DMS 273 treated with DMSO at 0.1 percent for 48 hours (cell line): ENCODE measurements around the gene SAA4.
"Not testable (repeated sequence)": the region's sequence is repeated elsewhere in the genome, so short reads cannot be mapped to it uniquely, and the experiment has no call there.

Source experiments
- DNase-seq: peaks from one replicate; lab custom pipeline; 2025; lab: John Stamatoyannopoulos, UW

The SAA4 gene

DNA sequence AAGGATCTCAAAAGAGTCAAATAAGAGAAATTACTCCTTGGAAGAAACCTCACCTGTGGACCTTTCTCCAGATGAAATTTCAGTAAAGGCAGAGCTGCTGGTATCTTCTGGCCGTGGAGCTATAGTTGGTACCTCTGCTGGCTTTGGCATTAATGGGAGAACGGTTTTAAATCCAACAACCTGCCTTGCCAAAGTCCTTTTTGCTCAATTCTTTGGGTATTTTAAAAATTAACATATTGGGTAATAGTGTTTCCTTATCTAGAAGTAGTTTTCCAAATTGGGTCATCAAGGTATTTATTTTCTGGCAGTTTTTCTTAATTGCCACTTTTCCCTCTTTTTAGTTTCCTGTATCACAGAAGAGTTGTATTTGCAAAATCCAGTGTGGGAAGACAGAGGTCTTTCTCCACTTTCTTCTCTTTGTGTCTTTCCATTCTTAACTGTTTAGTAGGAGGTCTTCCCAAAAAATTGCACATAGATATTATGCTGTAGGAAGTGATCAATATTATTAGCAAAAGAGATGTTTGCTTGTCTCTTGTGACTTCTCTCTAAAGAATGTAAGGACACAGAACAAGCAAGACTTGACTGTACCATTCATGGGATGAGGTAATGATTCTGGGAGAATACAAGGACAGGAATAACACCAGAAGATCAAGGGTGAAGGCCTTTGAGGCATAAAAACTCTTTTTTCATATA, at the start of gene SAA4:
Gene SAA4, minus strand, starts transcription at position 139 of the 693 bp plus-strand sequence. CDS start 876 bp downstream, outside the sequence.
- DNase-seq, result no peak

- no peak for DNase-seq
Measured at GRCh38 chr11:18285841-18286240, 49.2 kb upstream of the SAA4 start.

GRCh38 chr11:18282626-18283025, 46.0 kb upstream of the SAA4 start:
- no peak for DNase-seq

GRCh38 chr11:18280438-18281045, 43.9 kb upstream of the SAA4 start:
- DNase-seq, result no peak

DNA sequence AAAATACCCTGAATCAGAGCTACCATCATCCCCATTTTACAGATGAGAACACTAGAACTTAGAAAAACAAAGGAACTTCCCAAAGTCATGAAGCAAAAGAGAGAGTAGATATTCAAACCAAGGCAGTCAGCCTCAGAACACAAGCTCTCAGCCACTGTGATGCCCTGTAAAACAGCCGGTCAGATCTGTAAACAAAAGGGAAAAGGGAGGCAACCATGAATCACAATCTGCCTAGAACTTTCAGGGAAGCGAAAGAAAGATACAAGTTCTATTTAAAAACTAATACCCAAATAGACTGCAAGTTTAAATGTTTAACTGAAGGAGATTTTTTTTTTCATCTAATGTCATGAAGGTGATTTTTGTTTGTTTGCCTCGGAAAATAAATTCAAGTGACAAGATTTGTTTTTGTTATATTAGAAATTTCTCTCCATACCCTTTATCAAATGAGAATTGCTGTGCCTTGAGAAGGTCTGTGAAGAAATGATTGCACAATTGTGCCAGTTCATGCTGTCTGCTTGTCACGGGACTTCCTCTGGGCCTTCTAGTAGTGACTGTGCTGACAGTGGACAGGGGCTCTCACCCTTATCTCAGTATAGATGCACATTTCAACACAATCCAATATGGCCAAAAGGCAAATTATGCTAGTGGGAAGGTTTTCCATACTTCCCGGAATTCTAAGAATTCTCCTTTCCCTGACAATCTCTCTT, 41.1 kb upstream of the SAA4 start:
- DNase-seq, result no peak

DNA sequence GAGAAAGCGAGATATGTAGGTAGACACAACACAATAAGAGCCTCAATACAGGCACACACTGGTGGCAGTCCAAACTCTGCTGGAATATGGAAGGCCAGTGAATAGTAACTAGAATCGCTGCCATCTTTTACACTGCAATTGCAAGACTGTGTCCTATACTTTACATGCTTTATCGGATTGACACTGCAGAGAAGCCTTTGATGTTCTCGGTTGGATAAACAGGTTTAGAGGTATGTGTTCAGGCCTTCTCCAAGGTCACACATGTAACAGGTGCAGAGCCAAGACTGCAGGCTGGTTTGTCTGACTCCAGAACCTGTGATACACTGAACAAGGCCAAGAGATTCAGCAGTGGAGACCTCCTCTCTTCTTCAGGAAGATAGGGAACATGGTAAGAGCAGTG, 34.6 kb upstream of the SAA4 start:
- no peak for DNase-seq

GRCh38 chr11:18270102-18270501, 33.5 kb upstream of the SAA4 start:
- DNase-seq, result no peak

DNA sequence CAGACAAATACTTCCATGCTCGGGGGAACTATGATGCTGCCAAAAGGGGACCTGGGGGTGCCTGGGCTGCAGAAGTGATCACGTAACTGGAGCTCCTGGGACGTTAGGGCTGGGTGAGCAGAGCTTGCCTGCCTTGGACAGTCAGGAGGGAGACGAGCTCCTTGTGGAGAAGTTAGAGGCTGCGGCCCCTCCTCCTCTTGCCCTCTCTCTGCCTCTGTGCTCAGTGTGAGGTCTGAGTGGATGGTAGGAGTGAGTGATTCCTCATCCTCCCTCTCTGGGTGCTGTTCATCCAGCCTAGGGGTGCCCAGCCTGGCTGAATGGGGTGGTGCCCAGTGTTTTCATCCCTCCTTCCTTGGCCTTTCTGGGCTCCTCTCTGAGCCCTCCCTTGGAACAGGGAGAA, 32.6 kb upstream of the SAA4 start:
- DNase-seq, result not testable (repeated sequence)

GRCh38 chr11:18267335-18268133, 30.9 kb upstream of the SAA4 start:
- DNase-seq, result not testable (repeated sequence)

GRCh38 chr11:18265949-18266348, 29.3 kb upstream of the SAA4 start, which contains the start of gene SAA1:
Gene SAA1 (plus strand): TSS chr11:18266264. CDS start chr11:18266888, 624 bp downstream.
- no peak for DNase-seq

- no peak for DNase-seq
Measured at GRCh38 chr11:18264677-18265555, 28.3 kb upstream of the SAA4 start.

DNA sequence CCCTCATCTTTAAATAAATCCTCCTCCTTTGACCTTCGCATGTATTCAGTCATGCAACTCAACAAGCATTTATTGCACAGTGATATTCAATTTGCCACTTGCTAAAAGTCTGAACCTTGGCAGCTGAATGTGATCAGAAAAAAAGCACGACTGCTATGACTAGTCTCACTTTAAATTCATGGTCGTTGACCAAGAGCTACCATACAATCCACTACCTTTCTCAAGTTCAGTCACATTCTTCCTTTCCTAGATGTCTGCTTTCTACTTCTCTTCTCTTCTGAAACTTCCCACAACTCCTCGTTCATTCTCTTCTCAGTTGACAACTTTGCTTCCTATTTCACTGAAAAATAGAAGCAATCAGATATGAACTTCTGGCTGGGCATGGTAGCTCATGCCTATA, 27.4 kb upstream of the SAA4 start:
- no peak for DNase-seq

DNA sequence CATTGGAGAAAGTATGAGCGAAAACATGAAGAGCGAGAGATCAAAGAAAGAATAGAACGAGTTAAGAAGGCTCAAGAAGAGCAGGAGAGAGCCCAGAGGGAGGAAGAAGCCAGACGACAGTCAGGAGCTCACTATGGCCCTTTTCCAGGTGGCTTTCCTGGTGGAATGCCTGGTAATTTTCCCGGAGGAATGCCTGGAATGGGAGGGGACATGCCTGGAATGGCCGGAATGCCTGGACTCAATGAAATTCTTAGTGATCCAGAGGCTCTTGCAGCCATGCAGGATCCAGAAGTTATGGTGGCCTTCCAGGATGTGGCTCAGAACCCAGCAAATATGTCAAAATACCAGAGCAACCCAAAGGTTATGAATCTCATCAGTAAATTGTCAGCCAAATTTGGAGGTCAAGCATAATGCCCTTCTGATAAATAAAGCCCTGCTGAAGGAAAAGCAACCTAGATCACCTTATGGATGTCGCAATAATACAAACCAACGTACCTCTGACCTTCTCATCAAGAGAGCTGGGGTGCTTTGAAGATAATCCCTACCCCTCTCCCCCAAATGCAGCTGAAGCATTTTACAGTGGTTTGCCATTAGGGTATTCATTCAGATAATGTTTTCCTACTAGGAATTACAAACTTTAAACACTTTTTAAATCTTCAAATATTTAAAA, 26.2 kb upstream of the SAA4 start:
- DNase-seq, result not testable (repeated sequence)

GRCh38 chr11:18261721-18262120, 25.1 kb upstream of the SAA4 start:
- DNase-seq, result no peak

DNA sequence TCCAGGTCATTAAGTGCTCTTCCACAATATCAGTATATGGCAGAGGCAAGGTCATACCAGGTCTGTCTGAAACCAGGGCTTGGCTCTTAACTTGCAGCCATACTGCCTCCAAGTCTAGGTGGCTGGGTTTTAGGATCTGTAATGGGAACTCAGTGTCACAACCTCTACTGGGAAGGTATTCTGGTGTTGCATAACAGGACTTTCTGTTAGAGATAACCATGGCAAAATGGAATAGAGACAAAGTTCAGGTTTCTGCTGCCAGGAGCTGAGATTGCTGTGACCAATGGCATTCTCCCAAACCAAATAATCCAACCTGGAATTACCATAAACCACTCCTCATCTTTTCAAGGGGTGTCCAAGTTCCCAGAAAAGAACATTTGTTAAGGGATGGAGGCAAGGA, 22.7 kb upstream of the SAA4 start:
- DNase-seq, result no peak

- DNase-seq, result no peak
Measured at GRCh38 chr11:18254781-18255361, 18.3 kb upstream of the SAA4 start.

- DNase-seq, result no peak
Measured at GRCh38 chr11:18253778-18254338, 17.3 kb upstream of the SAA4 start.

DNA sequence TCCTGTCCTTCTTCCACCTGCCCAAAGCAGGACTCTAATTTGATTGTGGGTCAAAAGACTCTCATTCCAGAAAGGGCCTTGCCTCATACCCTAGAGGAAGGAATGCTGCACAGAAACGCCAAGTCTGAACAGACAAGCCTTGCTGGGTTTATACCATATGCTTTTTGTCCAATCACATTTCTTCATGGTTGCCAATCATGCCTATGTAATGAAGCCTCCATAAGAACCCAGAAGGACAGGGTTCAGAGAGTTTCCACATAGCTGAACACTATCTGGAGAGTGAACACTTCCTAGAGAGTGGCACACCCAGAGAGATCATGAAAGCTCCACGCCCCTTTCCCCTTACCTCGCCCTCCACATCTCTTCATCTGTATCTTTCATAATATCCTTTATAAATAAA, 16.6 kb upstream of the SAA4 start:
- DNase-seq, result no peak

GRCh38 chr11:18248561-18248960, 12.0 kb upstream of the SAA4 start, which contains the start of gene SAA2:
Gene SAA2 (minus strand): TSS chr11:18248668. CDS start chr11:18248011, 657 bp downstream.
- DNase-seq, result no peak

- not testable (repeated sequence) for DNase-seq
Measured at GRCh38 chr11:18247191-18247581, 10.6 kb upstream of the SAA4 start.
